Mesothelial cell of epicardium (in vitro differentiated cells): ENCODE results near the gene POLR3E. TPM values are rescaled to one million over a fixed set of nuclear protein-coding genes. Genes with fewer than 3 reads are reported as not detected.

Experiments used
- DNase-seq, 2 experiments: peaks; one replicate each; pipeline ENCODE4 v3.0.0; 2021; ENCODE audit warnings: low spot score in 2 of 2; ENCODE audit not compliant: unreplicated experiment in 2 of 2
- H3K27ac Mint-ChIP-seq: 2 replicates; pipeline ENCODE4 v1.8.0; 2021; ENCODE audit warnings: mixed read lengths
- H3K27me3 Mint-ChIP-seq: 2 replicates; pipeline ENCODE4 v1.8.0; 2021; ENCODE audit warnings: low read depth, mixed read lengths
- H3K36me3 Mint-ChIP-seq: 2 replicates; pipeline ENCODE4 v1.8.0; 2021; ENCODE audit warnings: mixed read lengths
- H3K4me1 Mint-ChIP-seq: 2 replicates; pipeline ENCODE4 v1.8.0; 2021; ENCODE audit warnings: mixed read lengths
- H3K4me3 Mint-ChIP-seq: 2 replicates; pipeline ENCODE4 v1.8.0; 2021; ENCODE audit warnings: mild to moderate bottlenecking, moderate library complexity, mixed read lengths
- H3K9me3 Mint-ChIP-seq: 2 replicates; pipeline ENCODE4 v1.8.0; 2021; ENCODE audit warnings: mixed read lengths
- CTCF ChIP-seq: fragments of 200-600 bp; sonication (generic); IDR thresholded peaks from one replicate; pipeline ENCODE4 v1.5.0; 2021; ENCODE audit warnings: antibody characterized with exemption; ENCODE audit not compliant: unreplicated experiment
- total RNA-seq: library from RNA; stranded (reverse); gene quantifications from 3 replicates; pipeline ENCODE4 v1.2.1, GENCODE V29; 2021

Gene POLR3E
- total RNA-seq, 1 donor from 2014 or later = 71.4 TPM

GRCh38 chr16:22292320-22292719 lies 4.9 kb upstream of the POLR3E start:
- no peak for DNase-seq
- no peak for TF ChIP-seq CTCF
- H3K4me1 Mint-ChIP-seq = peaks cover 2% of the 10 kb centered on the region

DNA sequence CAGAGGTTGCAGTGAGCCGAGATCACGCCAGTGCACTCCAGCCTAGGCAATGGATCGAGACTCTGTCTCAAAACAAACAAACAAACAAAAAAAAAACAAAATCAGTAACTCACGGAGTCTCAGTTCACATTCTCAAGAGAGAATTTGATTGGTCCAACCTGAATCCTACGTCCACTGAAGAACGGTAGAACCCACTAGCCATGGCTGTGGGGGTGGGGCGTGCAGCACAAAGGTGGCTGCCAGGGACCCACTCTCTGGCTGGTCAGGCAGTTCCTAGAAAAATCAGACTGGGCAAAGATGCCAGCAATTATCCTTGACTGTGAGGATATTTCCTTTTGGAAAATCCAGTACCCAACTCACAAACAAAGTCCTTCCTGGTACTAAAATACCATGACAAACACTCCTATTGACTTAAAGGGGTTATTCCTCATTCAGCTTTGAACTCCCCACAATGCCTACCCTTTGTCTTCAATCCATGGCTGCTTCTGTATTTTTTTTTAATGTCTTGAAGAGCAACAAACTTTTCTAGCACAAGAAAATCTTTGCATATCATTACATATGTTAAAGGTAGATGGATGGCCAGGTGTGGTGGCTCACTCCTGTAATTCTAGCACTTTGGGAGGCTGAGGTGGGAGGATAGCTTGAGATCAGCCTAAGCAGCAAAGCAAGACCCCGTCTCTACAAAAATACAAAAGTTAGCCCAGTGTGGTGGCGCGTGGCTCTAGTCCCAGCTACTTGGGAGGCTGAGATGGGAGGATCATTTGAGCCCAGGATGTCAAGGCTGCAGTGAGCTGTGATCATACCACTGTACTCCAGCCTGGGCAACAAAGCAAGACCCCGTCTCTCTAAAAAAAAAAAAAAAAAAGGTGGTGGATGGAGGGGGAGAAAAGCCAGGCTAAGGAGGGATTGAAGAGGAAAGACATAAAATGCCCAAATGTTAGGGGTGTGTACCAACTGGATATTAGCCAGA lies 3.8 kb upstream of the POLR3E start:
- no peak for DNase-seq
- no peaks in the 10 kb centered on the region for H3K9me3 Mint-ChIP-seq
- no peak overlapping the region for H3K27ac Mint-ChIP-seq
- TF ChIP-seq CTCF = no peak
- H3K4me1 Mint-ChIP-seq = peaks cover 2% of the 10 kb centered on the region
- H3K36me3 Mint-ChIP-seq = no peaks in the 10 kb centered on the region
- H3K4me3 Mint-ChIP-seq = no peak overlapping the region
- H3K27me3 Mint-ChIP-seq = no peaks in the 10 kb centered on the region

More at GRCh38 chr16:22292320-22292719, 4.9 kb upstream of the POLR3E start:
- Mint-ChIP-seq H3K36me3 (no peaks in the 10 kb centered on the region), H3K9me3 (no peaks in the 10 kb centered on the region), H3K27me3 (no peaks in the 10 kb centered on the region), H3K4me3 (no peak overlapping the region), H3K27ac (no peak overlapping the region)

GRCh38 chr16:22296225-22297113 lies 740 bp upstream of the POLR3E start:
- Mint-ChIP-seq H3K9me3 (no peaks in the 10 kb centered on the region), H3K36me3 (no peaks in the 10 kb centered on the region), H3K4me3 (peak overlapping the region; percentile 94), H3K4me1 (peaks cover 10% of the 10 kb centered on the region), H3K27me3 (no peaks in the 10 kb centered on the region), H3K27ac (peak overlapping the region; percentile 99)
- no peak for DNase-seq
- no peak for TF ChIP-seq CTCF

GRCh38 chr16:22297871-22298733 lies 893 bp downstream of the POLR3E start:
- no peaks in the 10 kb centered on the region for H3K9me3 Mint-ChIP-seq
- peaks cover 10% of the 10 kb centered on the region for H3K4me1 Mint-ChIP-seq
- H3K27ac Mint-ChIP-seq = peak overlapping the region; percentile 99
- peak in 1 of 2 experiments; percentile 74 for DNase-seq
- peaks cover 7% of the 10 kb centered on the region for H3K36me3 Mint-ChIP-seq
- no peaks in the 10 kb centered on the region for H3K27me3 Mint-ChIP-seq
- peak overlapping the region; percentile 94 for H3K4me3 Mint-ChIP-seq
- no peak for TF ChIP-seq CTCF

- H3K27ac Mint-ChIP-seq = peak overlapping the region; percentile 99
- H3K4me1 Mint-ChIP-seq = peaks cover 10% of the 10 kb centered on the region
- no peak for TF ChIP-seq CTCF
- H3K27me3 Mint-ChIP-seq = no peaks in the 10 kb centered on the region
- H3K4me3 Mint-ChIP-seq = peak overlapping the region; percentile 94
- DNase-seq = no peak
- H3K36me3 Mint-ChIP-seq = peaks cover 10% of the 10 kb centered on the region
- no peaks in the 10 kb centered on the region for H3K9me3 Mint-ChIP-seq
Measured at GRCh38 chr16:22299036-22299435, 1.8 kb downstream of the POLR3E start.
